ENCODE measurements around the gene DAD1.

Gene DAD1

DNA sequence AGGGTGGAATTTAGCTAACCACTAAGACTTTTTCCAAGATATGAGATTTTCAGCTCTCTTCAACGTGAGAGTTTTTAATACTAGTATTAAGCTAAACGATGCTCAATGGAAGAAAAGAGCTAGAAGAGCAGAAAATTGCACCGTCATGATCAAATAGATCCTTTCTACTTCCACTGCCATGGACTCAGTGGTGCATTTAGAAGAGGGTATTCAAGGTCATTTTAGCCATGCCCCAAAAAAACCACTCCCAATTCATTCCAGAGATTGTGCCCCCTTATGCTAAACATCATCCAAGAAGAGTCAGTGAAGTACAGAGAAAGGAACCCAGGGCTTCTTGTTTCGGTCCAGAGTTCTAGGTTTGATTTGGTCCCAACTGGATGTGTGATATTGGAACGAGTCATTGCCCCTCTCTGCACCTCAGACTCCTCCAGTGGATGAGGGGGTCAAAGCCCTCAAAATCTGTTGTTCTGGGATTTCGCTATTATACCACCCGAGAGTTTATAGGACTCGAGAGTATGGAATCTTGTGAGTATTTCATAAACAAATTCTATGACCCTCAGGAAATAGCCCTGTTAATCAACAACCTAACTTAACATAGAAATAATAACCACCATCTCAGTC lies 55.2 kb downstream of the DAD1 start:
- no peak for DNase-seq

- DNase-seq = no peak
These were observed 55.8 kb downstream of the DAD1 start for GRCh38 chr14:22533057-22533704.

DNA sequence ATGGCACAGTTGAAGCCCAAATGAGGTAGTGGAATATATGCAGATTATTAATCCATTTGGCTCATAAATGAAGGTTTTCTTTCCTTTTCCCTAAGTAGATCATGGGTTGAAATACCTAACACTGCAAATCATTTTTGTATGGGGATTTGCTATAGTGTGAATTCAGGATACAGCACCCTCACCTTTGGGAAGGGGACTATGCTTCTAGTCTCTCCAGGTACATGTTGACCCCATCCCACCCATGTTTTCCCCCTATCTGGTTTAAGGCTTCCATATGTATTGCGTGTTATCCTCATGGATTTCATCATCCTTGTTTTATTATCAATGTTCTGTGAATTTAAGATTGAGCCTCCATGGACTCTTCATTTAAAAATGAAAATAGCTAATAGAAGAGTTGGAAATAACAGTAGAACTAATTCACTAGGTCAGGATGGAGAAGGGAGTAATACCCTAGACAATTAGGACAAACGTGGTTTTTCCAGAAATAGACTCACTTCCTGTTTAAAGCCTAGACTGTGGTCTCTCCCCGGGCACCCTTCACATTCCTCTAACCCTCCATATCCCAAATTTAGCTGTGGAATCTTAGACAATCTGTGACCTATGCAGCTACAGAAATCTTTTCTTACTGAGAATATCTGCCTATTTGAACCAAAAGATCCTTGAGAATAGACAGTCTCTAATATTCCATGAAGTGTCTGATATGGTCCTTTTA lies 56.5 kb downstream of the DAD1 start:
- no peak for DNase-seq

DNA sequence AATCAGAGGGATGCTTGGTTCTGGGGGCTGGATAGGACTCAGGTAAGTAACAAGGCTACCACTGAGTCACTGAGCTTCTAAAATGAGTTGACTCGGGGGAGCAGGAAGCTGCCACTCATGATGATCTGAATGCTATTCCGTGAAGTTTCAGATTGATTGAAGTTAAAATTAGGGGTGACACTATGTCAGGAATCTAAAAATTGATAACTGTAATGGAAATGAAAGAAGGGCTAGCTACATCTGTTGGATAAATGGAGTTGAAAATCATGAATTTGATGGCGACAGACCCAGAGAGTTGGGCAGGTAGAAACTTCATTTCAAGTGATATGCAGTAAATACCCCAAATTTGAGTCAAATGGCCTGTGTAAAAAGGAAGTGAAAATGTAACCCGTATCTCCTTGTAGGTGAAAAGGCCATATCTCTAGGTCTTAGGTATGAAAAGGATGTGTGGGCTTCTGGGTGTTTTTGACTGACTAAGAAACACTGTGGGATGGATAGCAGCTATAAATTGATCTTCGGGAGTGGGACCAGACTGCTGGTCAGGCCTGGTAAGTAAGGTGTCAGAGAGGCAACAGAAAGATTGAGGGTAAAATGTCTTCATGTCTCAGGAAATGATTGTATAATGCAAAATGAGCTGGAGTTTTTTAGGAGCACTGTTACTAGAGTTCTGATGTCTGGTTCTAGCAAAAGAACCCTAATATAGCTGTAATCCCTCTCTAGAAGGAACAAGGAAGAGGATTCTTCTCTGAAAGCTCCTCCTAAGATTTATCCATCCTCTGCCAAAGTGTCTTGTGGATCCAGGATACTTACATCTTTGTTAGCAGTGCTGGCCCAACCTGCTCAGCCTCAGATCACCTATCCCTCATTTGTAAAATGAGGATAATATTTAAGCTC lies 57.3 kb downstream of the DAD1 start:
- no peak for DNase-seq

DNA sequence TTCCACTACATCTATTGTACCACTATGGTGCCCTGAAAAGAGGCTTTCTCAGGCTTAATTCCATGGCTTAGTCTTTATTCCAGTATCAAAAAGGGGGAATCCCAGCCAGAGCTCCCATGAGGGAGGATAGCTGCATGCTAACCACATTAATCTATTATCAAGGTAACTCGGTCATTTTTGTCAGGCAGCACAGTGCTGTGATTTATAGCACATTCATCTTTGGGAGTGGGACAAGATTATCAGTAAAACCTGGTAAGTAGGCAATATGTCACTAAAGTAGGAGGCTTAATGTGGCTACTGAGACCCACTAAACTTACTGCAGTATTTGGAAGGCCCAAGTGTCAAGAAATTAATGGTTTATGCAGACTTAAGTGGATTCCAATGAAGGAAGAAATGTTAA lies 58.9 kb downstream of the DAD1 start:
- no peak for DNase-seq

GRCh38 chr14:22526744-22527143 lies 62.3 kb downstream of the DAD1 start:
- DNase-seq = no peak

- DNase-seq = no peak
These were observed 62.8 kb downstream of the DAD1 start for GRCh38 chr14:22526218-22526617.

DNA sequence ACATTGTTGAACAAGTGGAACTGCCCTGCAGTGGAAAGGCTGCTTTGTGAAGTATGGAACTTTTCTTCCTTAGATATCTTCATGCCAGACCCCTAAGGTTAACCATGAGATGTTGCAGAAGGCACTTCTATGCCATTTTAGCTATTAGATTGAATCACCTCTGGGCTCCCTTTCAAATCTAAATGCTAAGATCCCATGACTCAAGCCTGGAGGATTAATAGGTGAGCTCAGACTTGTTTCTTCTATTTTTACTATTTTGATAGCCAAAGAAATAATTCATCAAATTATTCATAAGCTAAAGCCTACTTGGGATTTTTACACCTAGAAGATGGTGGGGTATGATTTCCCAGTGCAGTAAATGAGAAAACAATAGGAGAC lies 64.3 kb downstream of the DAD1 start:
- no peak for DNase-seq

DNA sequence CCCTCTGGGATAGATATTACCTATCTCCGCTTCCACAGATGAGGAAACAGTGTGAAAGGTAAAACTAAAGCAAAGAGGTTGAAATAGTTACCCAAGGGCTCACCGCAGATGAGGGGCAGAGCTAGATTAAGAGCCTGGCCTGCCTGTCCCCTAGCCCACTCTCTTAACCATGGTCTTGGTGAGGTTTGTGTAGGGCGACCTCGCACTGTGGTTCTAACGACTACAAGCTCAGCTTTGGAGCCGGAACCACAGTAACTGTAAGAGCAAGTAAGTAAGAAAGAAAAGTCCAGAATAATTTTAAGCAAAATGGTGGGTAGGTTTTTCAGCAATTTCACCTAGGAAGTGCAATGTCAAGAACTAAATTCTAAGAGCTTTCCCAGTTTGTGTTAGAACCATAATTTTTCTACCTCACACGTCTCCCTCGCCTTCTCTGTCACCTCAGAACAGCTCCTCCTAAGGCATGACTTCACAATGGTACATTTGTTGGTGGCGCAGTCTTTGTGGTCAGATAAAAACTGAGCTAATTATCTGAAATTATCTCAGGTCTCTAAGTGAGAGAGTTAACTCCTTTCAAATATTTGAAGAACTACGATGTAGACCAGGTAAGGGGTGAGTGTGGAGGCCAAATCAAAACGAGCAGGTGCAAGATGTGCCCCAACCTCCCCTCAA lies 64.8 kb downstream of the DAD1 start:
- no peak for DNase-seq

DNA sequence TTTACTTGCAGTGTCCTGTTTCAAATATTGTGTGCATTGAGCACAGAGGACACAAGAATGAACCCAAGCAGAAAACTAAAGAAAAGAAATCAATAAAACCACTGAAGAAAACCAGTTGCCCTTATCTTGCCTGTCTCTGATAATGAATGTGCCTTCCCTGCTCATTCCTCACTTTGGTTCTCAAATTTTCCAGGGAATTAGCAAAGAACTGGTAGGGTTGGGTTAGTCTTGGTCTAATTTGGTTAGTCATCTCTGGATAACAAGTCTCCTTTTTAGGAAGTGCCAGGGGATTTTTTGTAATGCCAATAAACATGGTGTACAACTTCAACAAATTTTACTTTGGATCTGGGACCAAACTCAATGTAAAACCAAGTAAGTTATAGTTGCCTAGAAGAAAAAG lies 65.7 kb downstream of the DAD1 start:
- DNase-seq = no peak

GRCh38 chr14:22522466-22522957 lies 66.5 kb downstream of the DAD1 start:
- no peak for DNase-seq

- DNase-seq = no peak
These were observed 67.4 kb downstream of the DAD1 start for GRCh38 chr14:22521449-22522239.

GRCh38 chr14:22520796-22521195 lies 68.2 kb downstream of the DAD1 start:
- no peak for DNase-seq

- no peak for DNase-seq
These were observed 68.9 kb downstream of the DAD1 start for GRCh38 chr14:22519877-22520685.

DNA sequence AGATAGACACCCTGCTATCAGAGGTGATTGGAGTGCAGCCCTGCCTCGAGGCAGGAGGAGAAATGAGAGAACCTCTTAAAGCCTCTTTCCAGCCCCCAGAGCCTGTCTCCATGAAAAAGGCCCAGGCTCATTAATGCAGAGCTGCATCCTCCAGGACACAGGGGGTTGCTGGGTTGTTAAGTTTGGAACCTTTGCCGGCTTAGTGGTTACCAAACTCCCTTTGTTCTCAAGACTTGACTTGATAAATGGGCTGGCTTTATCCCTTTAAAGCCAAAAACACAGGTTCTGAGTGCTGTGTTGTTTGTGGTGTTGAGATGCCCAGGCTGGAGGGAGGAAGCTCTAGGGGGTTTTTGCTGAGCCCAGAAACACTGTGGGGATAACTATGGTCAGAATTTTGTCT lies 71.0 kb downstream of the DAD1 start:
- DNase-seq = no peak

DNA sequence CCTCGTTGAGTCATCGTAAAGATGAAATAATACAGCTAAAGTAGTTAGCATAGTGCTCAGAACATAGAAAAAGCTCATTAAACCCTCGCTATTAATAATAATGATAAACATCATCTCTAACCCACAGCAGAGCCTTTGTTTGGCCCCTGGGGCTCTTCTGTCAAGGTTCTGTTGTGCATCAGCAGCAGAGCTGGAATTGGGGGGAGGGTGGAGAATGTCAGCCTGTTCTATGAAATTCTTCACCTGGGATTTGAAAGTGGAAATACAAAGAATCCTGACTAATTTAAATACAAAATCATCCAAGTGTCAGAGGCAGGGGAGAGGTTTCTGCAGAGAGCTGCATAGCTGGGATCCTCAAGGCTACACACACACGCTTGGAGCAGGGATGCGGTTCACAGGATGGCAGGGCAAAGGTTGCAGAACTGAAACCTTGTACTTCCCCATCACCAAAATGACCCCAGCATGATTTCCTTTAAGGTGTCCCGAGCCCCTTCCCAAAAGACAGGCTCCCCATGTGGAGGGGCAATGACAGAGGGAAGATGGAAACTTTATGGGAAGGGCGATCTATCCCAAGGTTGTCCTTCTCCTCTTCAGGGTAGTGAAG lies 71.8 kb downstream of the DAD1 start:
- DNase-seq = no peak

- DNase-seq = no peak
These were observed 73.1 kb downstream of the DAD1 start for GRCh38 chr14:22515929-22516328.
